NCI-H2081 treated with DMSO at 0.1 percent for 48 hours (cell line): ENCODE results near the gene GPR55.

Source experiments
- DNase-seq: peaks from one replicate; lab custom pipeline; 2025; lab: John Stamatoyannopoulos, UW

Gene GPR55

GRCh38 chr2:230919240-230919639 lies 5.8 kb downstream of the GPR55 start:
- no peak for DNase-seq

GRCh38 chr2:230916218-230916617 lies 8.8 kb downstream of the GPR55 start:
- DNase-seq = no peak

- DNase-seq = no peak
These were observed 9.7 kb downstream of the GPR55 start for GRCh38 chr2:230915319-230915718.

GRCh38 chr2:230914886-230915285 lies 10.2 kb downstream of the GPR55 start:
- no peak for DNase-seq

- no peak for DNase-seq
These were observed 11.5 kb downstream of the GPR55 start for GRCh38 chr2:230913406-230914143.

GRCh38 chr2:230912724-230913123 lies 12.3 kb downstream of the GPR55 start:
- no peak for DNase-seq

GRCh38 chr2:230912046-230912445 lies 13.0 kb downstream of the GPR55 start:
- no peak for DNase-seq

GRCh38 chr2:230910546-230911177 lies 14.4 kb downstream of the GPR55 start:
- DNase-seq = no peak

DNA sequence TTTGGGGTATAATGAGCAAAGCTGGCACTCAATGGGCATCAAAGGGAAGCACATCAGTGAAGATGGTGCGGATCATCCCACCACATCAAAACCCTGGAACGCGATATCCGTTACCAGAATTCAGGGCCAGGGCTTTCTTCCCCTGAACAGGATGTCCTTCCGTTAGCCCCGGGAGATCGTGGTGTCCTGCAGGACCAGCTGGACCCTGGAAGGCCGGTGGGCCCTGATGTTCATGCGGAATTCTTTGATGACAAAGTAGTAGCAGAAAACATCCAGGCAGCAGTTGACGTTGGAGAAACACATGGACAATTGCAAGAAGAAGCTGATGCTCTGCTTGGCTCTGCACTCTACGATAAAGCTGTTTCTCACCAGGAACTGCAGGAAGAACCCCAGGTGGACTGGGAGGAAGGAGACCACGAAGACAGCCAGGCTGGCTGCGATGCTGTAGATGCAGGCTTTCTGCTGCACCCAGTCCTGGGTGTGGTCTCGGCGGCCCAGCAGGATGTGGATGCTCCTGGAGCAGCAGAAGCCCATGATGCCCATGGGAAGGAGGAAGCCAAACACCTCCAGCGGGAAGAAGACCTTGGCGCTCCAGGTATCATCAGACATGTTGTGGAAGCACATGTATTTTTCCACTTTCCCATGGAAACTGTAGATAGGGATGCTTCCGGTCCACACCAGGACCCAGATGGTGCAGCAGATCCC lies 15.0 kb downstream of the GPR55 start:
- DNase-seq = no peak

GRCh38 chr2:230908595-230909191 lies 16.3 kb downstream of the GPR55 start:
- no peak for DNase-seq

- DNase-seq = no peak
These were observed 16.9 kb downstream of the GPR55 start for GRCh38 chr2:230908092-230908594.

DNA sequence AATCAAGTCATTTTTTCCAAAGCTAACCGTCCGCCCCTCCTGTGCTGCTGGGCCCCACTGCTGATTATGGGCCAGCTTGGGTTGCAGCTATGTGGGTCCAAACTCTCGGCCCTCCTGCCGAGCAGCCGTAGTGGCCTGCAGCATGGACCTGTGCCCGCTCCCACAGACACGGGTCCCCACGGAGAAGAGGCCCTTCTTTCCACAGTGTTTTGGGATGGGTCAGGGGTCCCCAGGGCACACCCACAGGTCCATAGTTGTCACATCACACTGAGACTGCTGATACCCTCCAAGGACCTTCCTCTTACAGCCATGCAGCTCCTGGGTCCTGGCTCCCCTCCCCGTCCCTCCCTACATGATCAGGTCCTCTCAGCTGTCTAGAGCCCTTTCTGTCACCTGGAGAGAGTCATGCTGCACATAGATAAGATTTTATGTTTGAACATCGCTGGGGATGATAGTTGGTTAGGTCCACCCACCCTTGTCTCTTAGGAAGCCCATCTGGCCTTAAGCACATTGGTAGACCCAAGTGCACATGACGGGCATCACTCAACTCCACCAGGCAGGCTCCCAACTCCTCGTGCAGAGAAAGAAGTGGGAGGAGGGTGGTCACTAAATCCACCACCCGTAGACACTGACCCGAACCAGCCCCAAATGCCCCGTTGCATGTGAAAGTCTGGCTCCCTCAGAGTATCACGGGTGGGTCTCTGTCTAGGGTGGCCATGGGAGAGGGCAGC lies 17.5 kb downstream of the GPR55 start:
- no peak for DNase-seq

DNA sequence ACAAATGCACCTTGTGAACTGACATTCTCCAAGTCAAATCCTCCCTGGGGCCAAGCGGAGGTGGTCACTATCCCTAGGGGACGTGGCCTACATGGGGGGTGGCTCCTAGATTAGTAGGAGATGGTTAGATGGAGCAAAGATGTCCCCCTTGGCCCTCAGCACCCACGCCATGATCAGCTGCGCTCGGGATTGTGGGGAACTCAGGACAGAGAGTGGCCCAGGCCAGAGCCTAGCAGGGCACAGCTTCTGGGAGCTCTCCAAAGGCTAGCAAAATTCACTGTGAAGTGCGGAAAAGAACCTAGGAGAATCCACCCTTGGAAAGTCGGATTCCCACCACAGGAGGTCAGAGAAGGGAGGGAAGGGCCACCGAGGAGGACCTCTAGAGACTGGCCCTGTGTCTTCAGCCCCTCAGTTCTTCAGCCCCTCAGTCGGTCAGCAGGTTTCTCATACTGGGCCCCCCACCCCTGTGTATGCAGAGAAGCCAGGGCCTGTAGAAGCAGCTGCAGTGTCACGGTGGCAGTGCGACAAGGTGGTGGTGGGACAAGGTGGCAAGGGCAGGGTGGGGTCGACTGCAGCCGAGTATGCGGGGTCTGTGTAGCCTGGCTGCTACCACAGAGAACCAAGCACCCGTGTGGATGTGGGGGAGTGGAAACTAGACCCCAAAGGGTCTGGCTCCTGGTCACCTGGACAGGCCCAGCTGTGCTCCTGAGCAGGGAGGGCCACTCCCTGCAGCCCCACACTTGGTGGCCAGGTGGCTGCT lies 18.4 kb downstream of the GPR55 start:
- DNase-seq = no peak

- no peak for DNase-seq
These were observed 19.3 kb downstream of the GPR55 start for GRCh38 chr2:230905448-230906421.

DNA sequence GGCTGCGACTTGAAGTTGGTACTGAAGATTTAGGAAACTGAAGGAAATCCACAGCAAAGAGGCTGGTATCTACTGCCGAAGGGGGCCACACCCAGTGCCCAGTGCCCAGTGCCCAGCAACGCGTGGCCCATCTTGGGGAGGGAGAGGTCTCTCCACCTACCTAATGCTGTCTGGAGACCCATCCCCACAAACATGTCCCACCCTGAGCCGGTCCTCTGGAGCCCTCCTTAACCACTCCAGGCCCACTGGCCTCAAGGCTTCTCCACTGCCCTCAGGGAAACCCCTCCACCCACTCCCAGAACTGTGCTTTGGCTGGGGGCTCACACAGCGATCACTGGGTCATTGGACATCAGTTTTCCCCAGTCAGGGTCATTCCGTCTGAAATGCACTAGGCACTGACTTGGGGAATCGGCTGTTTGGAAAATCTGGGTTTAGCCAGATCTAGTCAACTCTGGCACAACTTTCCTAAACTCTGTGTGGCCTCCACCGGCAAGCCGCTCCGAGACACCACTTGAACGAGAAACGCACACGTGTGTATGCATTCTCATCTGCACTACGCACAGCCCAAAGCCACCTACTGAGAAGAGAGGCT lies 20.1 kb downstream of the GPR55 start:
- no peak for DNase-seq

- DNase-seq = no peak
These were observed 21.6 kb downstream of the GPR55 start for GRCh38 chr2:230903231-230904150.

DNA sequence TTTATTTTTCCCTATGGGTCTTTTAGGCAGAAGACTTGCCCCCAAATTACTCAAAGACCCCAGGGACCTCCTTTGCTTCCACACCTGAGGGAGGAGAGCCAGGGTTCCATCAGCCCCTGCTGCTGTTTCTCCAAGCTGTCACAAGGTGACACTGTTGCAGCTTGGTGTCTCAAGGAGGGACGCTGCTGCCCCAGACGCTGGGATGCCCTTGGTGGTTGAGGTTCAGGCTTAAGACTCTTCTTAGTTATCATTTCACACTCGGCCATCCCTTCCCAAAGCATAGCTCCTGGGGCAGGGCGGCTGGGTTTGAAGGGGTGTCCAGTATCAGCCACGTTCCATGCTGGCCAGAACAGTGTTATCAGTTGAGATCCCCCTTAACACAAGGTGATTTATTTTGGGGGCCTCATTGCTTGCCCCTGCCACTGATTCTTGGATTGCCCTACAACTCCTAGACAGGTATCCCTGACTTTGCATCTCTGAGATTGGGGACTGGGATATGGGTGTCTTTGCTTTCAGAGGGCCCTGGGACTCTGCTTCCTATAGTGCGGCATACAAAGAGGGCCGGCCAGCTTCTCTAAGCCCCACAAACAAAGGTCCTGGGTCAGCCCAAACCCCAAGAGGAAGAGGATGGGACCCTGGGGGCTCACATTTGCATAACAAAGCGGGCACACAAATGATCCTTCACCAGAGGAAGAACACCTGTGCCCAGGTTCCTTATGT lies 22.7 kb downstream of the GPR55 start:
- DNase-seq = no peak

DNA sequence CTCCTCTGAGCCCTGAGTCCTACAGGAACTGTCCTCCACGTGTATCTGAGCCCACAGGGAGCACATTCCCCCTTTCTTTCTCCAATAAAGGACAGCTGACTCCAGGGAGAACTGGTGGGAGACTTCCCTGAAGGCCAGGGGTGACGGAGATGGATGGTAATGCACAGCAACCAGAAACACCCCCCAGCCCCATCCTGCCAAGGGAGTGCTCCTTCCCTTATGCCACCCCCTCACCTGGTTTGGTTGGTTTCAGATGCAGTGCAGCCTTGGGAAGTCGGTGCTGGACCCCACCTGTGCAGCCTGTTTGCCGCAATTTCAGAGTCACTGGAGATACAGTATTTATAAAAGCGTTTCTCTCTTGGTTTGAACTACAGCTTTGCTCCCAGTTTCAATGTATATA lies 24.0 kb downstream of the GPR55 start:
- no peak for DNase-seq
